ENCODE data around the gene SERPINB6. TPM values are rescaled to one million over a fixed set of nuclear protein-coding genes. Genes with fewer than 3 reads are reported as not detected.

Gene SERPINB6
- total and polyA plus RNA-seq, 2 experiments from 2014 or later: 95.7 to 149 TPM

DNA sequence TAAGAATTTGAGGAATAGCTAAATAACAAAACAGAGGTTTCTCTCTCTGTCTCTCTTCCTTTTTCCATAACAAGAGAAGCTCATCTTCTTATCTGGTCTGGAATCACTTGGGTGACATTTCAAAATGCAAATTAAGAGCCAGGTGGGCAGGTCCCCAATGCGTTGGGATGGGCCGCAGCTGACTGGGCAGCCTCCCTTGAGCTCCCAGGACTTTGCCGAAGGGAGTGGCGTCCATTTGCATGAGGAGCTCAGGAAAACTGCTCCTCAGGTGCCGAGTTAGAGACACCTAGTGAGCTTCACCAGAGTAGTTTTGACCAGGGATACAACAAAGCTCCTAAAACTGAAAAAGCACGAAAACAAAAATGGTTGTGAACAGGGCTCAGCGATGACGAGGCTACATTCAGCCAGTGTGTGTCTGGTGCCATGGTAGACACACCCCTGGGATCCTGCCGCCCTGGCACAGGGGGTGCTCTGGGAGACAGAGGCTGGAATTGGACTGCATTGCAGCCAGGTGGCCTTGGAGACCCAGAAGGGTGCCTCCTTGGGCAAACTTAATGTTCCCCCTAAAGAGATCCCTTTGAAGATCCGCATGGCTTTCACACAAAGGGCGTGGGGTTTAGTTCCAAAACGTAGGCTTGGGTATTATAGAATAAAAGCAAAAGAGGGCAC, 13.5 kb upstream of the SERPINB6 start:
- no peaks in the 10 kb centered on the region for H3K27me3 ChIP-seq (replicated peaks; ENCODE audit: insufficient read depth)
- no peak overlapping the region for H3K4me2 ChIP-seq (ENCODE audit: unreplicated experiment)
- in situ Hi-C loops (cut with MboI): no loop called here
- H2AFZ ChIP-seq: no peak overlapping the region
- peaks cover 30% of the 10 kb centered on the region for H3K4me1 ChIP-seq (ENCODE audit: insufficient read depth)
- H3K9ac ChIP-seq: no peak overlapping the region
- no peak overlapping the region for H3K4me3 ChIP-seq
- 93 to 94% methylated on average over 12 of the region's 12 CpGs for WGBS, 2 experiments (ENCODE audit: low coverage in 1 of 2, low lambda C conversion rate in 2 of 2, missing lambda C conversion rate in 2 of 2)
- H3F3A ChIP-seq (ENCODE audit: insufficient read depth): peaks cover 25% of the 10 kb centered on the region
- TF ChIP-seq EZH2phosphoT487 (IDR thresholded peaks at IDR 0.05; ENCODE audit: insufficient read depth, low read depth): no peak
- TF ChIP-seq EZH2 (IDR thresholded peaks at IDR 0.05; ENCODE audit: insufficient read depth, poor library complexity, severe bottlenecking): no peak
- H3K36me3 ChIP-seq (ENCODE audit: low read depth): no peaks in the 10 kb centered on the region
- no peaks in the 10 kb centered on the region for H3K9me3 ChIP-seq (ENCODE audit: low read depth)
- DNase-seq: no peak
- no peaks in the 10 kb centered on the region for H3K9me2 ChIP-seq (ENCODE audit: insufficient read depth)
- no peaks in the 10 kb centered on the region for H4K20me1 ChIP-seq (ENCODE audit: insufficient read depth)
- no peaks in the 10 kb centered on the region for H3K79me2 ChIP-seq (ENCODE audit: insufficient read depth)
- no peak overlapping the region for H3K27ac ChIP-seq

DNA sequence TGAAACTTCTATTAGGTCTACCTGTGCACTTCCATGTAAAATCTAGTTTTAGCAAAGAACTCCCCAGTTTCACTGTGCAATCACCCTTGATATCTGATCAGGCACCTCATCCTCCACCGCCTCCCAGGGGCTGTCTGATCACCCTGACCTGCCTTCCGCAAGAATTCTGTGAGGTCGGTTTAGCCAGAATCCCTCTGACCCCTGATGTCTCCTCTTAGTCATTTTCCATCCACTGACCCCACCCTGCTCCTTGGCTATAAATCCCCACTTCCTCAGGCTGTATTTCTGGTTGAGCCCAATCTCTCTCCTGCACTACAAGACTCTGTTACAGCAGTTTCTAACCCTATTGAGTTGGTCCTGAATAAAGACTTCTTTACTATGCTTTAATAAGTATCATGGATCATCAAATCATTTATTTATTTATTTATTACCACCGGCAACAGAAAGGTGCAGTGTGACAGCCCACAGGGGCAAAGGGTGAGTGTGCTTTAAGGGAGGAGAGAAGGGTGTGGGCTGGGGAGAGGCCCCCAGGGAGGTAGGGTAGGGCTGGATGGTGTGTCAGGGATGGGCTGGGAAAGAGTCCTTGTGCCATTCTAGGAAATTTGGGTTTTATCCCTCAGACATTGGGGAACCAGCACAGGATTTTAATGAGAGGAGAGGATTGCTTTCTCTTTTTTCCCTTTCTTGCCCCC, 11.2 kb upstream of the SERPINB6 start:
- WGBS, 2 experiments (ENCODE audit: low coverage in 1 of 2, low lambda C conversion rate in 2 of 2, missing lambda C conversion rate in 2 of 2): 85 to 96% methylated on average over 4 of the region's 4 CpGs

DNA sequence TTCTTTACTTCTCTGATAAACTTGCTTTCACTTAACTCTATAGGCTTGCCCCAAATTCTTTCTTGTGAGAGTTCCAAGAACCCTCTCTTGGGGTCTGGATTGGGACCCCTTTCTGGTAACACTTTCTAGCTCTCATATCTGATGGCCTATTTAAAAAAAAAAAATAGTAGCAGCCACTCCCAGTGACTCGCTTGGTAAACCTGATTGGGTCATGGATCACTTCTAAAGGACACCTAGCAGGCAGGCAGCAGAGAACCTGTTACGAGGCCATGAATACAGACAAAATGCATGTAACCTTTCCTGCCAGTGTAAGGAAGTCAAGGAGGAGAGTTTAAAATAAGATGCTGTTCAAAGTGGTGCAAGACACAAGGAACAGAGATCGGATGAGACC, 9.1 kb upstream of the SERPINB6 start:
- Histone ChIP-seq H2AFZ (no peak overlapping the region), H3K4me1 (ENCODE audit: insufficient read depth) (peaks cover 38% of the 10 kb centered on the region), H3K36me3 (ENCODE audit: low read depth) (no peaks in the 10 kb centered on the region), H3K27me3 (replicated peaks; ENCODE audit: insufficient read depth) (no peaks in the 10 kb centered on the region), H3K9ac (no peak overlapping the region), H3K4me2 (ENCODE audit: unreplicated experiment) (no peak overlapping the region), H3K9me3 (ENCODE audit: low read depth) (no peaks in the 10 kb centered on the region), H3K4me3 (no peak overlapping the region), H3K9me2 (ENCODE audit: insufficient read depth) (no peaks in the 10 kb centered on the region), H3K79me2 (ENCODE audit: insufficient read depth) (no peaks in the 10 kb centered on the region), H3F3A (ENCODE audit: insufficient read depth) (peaks cover 30% of the 10 kb centered on the region), H3K27ac (no peak overlapping the region), H4K20me1 (ENCODE audit: insufficient read depth) (no peaks in the 10 kb centered on the region)
- TF ChIP-seq EZH2 (IDR thresholded peaks at IDR 0.05; ENCODE audit: insufficient read depth, poor library complexity, severe bottlenecking): no peak
- no peak for TF ChIP-seq EZH2phosphoT487 (IDR thresholded peaks at IDR 0.05; ENCODE audit: insufficient read depth, low read depth)
- in situ Hi-C loops (cut with MboI): no loop called here
- DNase-seq: no peak
- 98% methylated on average over 3 of the region's 3 CpGs for WGBS, 2 experiments (ENCODE audit: low coverage in 1 of 2, low lambda C conversion rate in 2 of 2, missing lambda C conversion rate in 2 of 2)

More for the DNA sequence above, 11.2 kb upstream of the SERPINB6 start:
- Histone ChIP-seq H3K9ac (no peak overlapping the region), H3K9me3 (ENCODE audit: low read depth) (no peaks in the 10 kb centered on the region), H2AFZ (no peak overlapping the region), H3K9me2 (ENCODE audit: insufficient read depth) (no peaks in the 10 kb centered on the region), H4K20me1 (ENCODE audit: insufficient read depth) (no peaks in the 10 kb centered on the region), H3F3A (ENCODE audit: insufficient read depth) (peaks cover 28% of the 10 kb centered on the region), H3K79me2 (ENCODE audit: insufficient read depth) (no peaks in the 10 kb centered on the region), H3K4me2 (ENCODE audit: unreplicated experiment) (no peak overlapping the region), H3K27me3 (replicated peaks; ENCODE audit: insufficient read depth) (no peaks in the 10 kb centered on the region), H3K36me3 (ENCODE audit: low read depth) (no peaks in the 10 kb centered on the region), H3K4me1 (ENCODE audit: insufficient read depth) (peaks cover 37% of the 10 kb centered on the region), H3K27ac (no peak overlapping the region), H3K4me3 (no peak overlapping the region)
- in situ Hi-C loops (cut with MboI): no loop called here
- no peak for TF ChIP-seq EZH2phosphoT487 (IDR thresholded peaks at IDR 0.05; ENCODE audit: insufficient read depth, low read depth)
- no peak for TF ChIP-seq EZH2 (IDR thresholded peaks at IDR 0.05; ENCODE audit: insufficient read depth, poor library complexity, severe bottlenecking)
- no peak for DNase-seq

DNA sequence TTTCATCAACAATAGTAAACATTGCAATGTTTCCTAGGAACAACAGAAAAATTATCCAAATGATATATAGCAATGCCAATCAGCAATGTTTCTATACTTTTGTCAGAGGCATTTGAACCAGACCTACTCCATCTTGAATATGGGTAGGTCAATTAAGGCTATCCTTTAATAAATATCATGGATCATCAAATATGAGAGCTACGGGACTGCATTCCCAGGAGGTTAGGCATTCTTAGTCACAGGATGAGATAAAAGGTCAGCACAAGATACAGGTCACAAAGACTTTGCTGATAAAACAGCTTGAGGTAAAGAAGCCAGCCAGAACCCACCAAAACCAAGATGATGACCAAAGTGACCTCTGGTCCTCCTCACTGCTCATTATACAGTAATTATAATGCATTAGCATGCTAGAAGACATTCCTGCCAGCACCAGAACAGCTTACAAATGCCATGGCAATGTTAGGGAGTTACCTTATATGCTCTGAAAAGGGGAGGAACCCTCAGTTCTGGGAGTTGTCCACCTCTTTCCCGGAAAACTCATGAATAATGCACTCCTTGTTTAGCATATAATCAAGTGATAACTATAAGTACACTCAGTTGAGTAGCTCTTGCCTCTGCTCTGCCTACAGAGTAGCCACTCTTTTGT, 8.6 kb upstream of the SERPINB6 start:
- no peak overlapping the region for H3K4me3 ChIP-seq
- H3K9me2 ChIP-seq (ENCODE audit: insufficient read depth): no peaks in the 10 kb centered on the region
- WGBS, 2 experiments (ENCODE audit: low coverage in 1 of 2, low lambda C conversion rate in 2 of 2, missing lambda C conversion rate in 2 of 2): 72 to 81% methylated on average over 2 of the region's 2 CpGs
- no peak overlapping the region for H3K9ac ChIP-seq
- no peaks in the 10 kb centered on the region for H3K36me3 ChIP-seq (ENCODE audit: low read depth)
- in situ Hi-C loops (cut with MboI): no loop called here
- no peak overlapping the region for H2AFZ ChIP-seq
- no peak for TF ChIP-seq EZH2phosphoT487 (IDR thresholded peaks at IDR 0.05; ENCODE audit: insufficient read depth, low read depth)
- no peak for TF ChIP-seq EZH2 (IDR thresholded peaks at IDR 0.05; ENCODE audit: insufficient read depth, poor library complexity, severe bottlenecking)
- H3K79me2 ChIP-seq (ENCODE audit: insufficient read depth): no peaks in the 10 kb centered on the region
- DNase-seq: peak; percentile 40
- H3K9me3 ChIP-seq (ENCODE audit: low read depth): no peaks in the 10 kb centered on the region
- no peak overlapping the region for H3K4me2 ChIP-seq (ENCODE audit: unreplicated experiment)
- no peak overlapping the region for H3K27ac ChIP-seq
- no peaks in the 10 kb centered on the region for H4K20me1 ChIP-seq (ENCODE audit: insufficient read depth)
- H3K27me3 ChIP-seq (replicated peaks; ENCODE audit: insufficient read depth): no peaks in the 10 kb centered on the region
- peaks cover 30% of the 10 kb centered on the region for H3F3A ChIP-seq (ENCODE audit: insufficient read depth)
- peaks cover 38% of the 10 kb centered on the region for H3K4me1 ChIP-seq (ENCODE audit: insufficient read depth)

Data from GM23248 (cell line).